CD4-positive, alpha-beta T cell treated with Interleukin-12 subunit alpha and Interleukin-12 subunit beta, for 1 hour (primary cell): ENCODE results near the gene CHRNA9.

ENCODE experiments used
- DNase-seq: peaks from one replicate; pipeline ENCODE4 v3.0.0-alpha.2; 2020

CHRNA9 gene

DNA sequence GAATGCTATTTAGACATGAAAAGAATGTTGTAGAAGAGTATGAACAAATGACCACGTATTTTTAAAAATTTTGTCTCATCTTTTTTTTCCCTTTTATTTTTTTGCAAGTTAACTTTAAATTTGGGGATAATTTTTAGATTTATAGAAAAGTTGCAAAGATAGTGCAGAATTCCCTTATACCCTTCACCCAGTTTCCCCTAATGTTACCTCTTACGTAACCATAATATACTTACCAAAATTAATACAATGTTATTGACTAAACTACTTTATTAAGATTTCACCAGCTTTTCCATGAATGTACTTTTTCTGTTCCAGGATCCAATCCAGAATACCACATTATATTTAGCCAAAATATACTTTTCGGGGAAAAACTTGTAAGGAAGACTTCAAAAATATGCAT is 12.3 kb downstream of the CHRNA9 start:
- no peak for DNase-seq

DNA sequence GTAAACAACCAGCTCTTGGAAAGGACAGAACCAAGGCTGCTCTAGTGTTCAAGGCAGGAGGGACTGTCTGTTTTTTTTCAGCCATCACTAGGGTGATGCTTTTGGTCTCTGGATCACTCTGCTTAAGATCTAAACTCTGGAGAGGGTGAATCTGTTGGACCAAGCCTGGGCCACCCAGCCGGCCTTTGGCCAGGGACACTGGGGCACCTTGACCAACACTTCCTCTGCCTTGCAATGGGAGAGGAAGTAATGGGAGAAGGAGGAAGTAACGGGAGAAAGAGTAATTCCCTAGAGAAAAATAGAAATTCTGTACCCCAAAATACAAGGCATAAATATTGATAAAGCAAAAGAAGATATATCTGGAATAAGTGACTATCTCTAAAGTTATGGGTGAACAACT is 12.9 kb downstream of the CHRNA9 start:
- DNase-seq = no peak

DNA sequence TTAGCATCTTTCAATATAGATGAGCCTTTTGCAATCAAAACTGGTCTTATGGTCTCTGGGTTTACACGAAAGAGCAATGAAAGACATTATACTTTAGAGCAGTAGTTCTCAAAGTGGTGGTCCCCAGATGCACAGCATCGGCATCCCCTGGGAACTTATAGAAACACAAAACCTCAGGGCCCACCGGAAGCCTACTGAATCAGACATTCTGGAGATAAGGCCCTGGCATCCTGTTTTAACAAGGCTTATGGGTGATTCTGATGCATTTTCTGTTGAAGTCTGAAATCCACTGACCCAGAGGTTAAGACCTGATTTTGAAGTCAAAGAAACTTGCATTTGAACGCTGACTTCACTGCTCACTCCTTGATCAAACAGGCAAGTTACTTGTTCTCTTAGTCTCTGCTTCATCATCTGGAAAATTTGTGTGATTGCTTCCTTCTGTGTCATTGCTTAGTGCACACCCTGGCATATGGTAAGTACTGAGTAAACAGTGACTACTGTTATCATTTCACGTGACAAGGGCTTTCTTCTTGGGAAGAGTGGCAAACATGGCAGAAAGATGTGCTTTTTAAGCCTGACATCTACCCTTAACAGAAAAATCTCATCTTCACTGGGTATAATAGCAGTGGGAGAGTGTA is 14.5 kb downstream of the CHRNA9 start:
- DNase-seq = no peak

DNA sequence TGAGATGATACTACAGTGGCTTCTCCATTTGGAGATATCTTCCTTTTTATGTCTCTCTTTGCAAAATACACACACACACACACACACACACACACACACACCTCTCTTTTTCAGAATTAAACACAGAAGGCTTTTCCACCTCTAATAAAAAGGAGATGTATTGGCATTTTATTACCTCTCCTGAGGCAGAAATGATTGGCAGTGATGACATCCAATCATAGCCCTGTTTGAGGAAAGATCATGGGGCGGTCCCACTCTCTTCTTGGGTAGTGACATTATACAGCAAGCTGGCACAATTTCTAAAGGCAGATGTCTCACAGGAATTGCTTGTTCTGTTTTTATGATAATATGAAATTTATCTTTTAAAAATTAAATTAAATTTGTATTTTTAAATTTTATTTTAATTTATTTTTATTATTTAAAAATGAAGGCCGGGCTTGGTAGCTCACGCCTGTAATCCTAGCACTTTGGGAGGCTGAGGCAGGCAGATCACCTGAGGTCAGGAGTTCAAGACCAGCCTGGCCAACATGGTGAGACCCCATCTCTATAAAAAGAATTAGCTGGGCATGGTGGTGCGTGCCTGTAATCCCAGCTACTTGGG is 15.6 kb downstream of the CHRNA9 start:
- DNase-seq = no peak

DNA sequence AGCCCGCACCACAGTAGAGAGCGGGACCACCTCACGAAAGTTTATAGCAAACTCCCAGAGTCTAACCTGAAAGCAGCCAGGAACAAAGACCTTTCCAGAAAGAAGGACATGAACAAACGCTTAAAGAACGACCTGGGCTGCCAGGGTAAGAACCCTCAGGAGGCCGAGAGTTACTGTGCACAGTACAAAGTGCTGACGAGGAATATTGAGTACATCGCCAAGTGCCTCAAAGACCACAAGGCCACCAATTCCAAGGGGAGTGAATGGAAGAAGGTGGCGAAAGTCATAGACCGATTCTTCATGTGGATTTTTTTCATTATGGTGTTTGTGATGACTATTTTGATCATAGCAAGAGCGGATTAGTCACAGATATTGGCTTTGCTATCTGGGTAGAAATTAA is 19.0 kb downstream of the CHRNA9 start:
- no peak for DNase-seq

DNA sequence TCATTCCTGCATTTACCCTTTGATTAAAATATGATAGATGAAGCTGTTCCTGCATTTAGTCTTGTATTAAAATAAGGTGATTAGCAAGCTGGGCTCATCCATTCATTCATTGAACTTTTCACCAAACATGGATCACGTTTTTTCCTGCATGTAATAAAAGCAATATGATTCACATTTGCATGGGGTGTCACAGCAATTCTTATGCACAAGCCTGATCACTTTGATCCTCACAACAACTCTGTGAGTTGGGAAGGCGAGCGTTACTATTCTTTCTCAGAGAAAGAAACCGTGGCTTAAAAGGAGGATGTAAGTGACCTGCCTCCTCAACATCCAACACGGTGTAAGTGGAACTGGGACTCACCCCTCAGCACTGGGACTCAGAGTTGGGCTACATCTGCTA is 20.0 kb downstream of the CHRNA9 start:
- no peak for DNase-seq

DNA sequence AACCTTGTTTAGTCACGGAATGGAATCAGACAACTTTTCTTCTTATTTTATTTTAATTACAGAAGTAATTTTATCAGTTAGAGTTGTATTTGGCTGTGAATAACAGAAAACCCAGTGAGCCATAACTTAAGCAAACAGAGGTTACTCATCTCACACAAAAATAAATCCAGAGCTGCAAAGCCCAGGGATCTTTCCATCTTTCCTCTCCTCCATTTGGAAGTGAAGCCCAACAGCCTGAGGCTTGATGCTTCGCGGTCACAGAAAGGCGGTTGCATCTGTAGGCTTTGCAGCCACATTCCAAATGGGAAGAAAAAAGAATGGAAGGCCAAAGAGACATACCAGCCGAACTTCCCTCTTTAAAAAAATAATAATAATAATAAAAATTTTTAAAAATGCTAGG is 22.6 kb downstream of the CHRNA9 start:
- no peak for DNase-seq

DNA sequence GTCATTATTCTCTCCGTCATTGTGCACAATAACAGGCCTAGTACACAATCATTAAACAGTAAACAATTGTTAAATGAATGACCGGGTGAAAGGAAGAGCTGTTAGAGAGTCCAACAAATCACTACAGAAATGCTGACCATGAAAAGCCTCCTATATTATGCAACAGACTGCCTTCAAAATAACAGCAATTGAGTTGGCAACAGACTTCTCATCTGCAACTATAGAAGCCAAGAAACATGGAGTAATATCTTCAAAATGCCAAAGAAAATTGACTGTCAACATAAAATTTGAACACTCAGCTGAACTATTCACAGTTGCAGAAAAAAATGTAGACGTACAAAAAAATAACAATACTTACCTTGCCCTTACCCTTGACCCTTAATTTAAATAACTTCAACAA is 26.2 kb downstream of the CHRNA9 start:
- no peak for DNase-seq

DNA sequence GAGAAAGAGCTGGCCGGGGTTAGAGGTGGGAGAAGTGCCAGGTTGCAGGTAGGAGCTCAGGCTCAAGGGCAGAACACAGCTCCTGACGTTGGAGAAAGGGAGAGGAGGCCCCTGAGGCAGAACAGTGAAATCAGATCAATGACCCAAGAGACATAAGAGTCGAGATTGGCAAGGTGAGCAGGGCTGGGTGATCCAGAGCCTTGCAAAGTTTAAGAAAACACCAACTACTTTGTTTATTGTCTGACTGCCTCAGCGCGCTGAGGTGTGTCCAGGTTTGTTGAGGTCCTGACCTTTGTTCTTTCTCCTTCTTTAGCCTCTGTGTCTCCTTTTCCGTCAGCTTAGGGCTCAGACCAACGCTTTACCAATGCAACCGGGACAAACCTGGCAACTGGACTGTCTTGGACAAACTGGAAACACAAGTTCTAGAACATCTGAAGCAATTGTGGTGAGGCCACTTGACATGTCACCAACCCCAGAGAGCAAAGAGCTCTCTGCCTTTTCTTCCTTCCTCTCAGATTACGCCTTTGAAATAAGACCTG is 28.3 kb downstream of the CHRNA9 start:
- DNase-seq = no peak

DNA sequence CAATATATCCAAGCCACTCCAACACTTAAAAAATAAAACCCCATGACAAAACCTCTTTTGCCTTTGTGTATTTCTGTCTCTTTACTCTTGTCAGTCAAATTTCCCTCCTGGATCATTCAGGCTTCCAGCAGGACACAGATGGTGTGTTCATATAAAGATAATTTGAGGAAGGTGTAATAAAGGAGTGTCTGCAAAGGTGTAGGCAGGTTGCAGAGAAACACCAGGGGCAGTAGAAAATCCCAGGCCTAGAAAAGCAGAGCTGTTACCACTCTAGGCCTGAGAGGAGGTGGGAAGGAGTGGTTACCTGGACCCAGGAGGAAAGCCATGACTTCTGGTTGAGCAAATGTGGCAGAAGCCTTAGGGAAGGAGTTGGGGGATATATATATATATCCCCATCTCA is 28.8 kb downstream of the CHRNA9 start:
- DNase-seq = no peak

DNA sequence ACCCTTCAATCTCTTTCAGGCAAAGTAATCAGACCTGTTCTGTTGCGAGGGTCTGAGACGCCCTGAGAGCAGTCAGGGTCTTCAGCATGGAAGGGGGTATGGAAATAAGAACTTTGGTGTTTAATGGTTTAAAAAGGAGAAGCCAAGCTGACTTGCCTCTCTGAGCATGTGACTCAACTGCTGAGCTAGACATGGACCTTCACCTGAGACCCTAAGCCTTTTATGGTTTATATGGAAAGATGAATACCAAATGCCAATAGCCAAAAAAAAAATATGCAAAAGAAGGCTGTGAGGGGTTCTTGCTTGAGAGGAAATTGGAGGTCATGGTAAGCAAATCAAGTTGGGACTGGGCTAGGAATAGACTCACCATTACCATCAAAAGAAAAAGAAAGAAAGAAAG is 30.6 kb downstream of the CHRNA9 start:
- DNase-seq = no peak

DNA sequence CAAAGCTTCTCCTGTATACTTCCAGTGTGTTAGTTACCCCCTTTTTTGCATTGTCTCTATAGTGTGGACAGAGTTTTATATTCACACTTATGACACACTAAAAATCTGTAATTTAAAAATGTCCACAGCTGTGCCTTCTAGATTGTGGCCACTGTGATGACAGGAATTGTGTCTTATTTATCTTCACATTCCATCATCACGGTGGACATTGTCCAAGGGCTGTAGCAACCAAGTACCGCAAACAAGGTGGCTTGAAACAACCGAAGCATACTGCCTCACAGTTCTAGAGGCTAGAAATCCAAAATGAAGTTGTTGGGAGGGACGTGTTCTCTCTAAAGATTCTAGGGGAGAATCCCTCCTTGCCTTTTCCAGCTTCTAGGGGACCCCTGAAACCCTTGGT is 32.3 kb downstream of the CHRNA9 start:
- DNase-seq = no peak

DNA sequence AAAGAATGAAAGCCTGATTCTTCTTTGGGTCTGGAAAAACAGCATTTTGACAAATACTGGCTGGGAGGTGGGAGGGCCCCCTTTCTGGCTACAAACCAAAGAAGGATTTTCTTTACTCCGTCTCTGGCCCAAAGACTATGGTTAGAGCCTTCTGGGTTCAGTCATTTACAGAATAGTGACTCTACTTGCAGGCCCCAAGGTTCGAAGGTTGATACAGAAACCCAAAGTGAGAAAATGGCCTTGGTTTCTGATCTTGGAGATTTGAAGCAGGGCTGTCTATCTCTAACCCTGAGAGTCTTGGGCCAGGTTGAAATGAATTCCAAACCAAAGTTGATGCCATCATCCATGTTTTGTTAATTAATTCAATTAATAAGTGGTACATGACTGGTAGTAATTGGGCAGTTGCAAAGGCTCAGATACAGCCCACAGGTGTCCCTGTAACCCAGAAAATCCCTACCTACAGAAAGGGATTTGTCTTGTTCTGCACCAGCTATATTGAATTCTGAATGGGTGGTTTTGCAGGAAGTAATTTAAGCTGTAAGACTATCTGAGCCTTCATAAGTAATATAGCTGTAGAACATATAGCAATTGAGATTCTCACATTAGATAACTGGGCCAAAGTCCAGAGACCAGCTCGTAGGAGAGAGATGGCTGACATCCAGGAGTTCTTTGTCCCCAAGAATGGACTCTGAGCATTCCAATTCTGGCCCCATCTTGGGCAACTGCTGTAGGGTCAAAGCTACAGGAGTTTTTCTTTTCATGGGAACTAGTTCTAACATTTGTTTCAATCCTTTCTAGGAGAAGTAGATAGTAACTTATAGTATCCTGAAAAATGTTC is 34.5 kb downstream of the CHRNA9 start:
- no peak for DNase-seq

DNA sequence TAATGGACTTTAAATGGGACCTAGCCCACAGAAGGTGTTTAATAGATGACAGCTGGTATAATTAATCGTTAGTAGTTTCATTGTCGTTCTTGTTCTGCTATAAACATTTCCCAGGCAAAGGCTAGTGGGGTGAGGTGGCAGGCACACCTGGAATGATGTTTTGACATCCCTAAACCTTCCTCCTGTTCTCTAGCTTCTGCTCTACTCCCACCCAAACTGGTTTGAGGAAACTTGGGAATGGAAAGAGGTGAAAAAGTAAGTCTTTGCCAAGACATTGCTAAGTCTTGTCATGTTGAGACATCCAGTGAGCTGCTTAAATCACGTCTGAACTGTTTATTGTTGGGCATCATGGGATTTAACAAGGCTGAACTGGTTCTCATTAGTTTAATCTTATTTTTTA is 37.5 kb downstream of the CHRNA9 start:
- no peak for DNase-seq

DNA sequence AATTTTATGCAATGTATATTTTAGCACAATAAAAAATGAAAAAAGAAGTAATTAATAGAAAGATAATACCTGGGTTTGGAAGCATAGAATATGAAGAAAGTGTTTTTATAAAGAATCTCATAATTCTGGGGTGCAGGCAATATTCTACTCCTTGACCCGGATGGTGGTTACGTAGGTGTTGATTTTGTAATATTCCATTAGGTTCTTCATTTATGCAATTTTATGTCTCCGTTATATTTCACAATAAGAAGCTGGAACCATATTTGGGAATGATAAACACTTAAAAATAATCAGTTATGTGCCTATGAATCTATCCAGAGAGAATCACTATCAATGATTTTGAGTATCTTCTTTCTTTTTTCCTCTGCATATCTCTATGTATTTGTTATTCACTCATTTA is 38.5 kb downstream of the CHRNA9 start:
- DNase-seq = no peak

DNA sequence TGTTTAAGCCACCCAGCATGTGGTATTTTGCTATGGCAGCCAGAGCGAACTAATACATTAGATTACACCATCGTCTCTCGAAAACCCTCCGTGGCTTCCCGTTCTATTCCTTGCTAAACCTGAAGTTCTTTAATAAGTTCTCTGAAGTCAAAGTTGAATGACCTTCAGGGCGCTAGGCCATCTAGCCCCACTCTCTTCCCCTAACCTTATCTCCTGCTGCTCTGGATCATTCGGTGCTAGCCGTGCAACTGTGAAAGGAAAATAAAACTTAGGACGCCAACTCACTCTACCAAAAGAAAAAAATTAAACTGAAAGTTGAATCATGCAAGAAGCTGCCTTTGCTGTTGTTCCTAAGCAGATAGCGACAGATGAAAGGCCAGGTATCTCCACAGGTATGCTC is 40.0 kb downstream of the CHRNA9 start:
- DNase-seq = no peak

DNA sequence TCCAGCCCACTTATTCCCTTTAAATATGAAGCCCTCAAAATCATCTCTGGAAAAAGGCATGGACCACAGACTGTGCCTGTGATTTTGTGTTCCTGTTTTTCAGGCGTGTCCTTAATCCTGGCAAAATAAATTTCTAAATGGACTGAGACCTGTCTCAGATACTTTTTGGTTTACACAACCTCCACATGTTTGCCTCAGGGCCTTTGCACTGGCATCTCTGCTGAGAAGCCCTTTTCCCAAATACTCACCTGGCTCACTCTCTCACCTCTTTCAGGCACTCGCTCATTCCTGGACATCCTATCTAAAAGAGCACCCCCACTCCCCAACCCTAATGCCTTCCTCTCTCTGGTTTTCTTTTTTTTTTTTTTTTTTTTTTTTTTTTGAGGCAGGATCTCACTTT is 40.5 kb downstream of the CHRNA9 start:
- DNase-seq = no peak

DNA sequence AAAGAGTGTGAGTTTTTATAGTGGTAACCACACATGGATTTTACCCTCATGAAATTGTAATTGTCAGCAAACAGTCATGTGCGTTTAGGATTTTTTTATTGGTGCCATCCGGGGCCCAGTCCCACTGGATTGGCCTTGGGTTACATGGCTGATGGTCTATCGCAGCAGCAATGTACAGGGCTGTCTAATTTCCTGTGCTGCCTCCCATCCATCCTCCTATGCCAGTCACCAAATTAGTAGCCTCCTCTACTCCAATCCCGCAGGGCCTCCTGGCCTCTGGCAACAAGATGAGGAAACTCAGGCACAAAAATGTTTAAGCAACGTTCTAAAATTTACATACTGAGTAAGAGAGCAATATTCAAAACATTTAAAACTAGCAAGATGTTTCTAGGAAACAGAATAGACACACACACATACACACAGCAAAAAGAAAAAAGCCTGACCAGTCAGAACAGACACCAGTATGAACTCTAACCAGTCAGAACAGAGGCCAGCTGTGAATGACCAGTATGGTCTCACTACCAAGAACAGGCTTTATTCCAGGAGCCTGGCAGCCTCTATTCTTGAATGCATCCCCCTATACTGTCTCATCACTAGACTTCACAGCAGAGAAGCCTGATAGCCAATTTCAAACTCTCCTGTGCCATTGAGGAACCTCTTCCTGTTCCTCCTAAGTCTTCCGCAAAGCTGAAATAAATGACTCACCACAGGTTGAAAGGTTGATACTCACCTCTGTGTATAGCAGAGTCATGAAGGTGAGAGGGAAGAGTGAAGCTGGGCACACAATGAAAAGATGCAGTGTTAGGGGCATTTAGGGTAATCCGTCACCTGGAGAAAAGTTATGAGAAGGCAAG is 42.6 kb downstream of the CHRNA9 start:
- no peak for DNase-seq

DNA sequence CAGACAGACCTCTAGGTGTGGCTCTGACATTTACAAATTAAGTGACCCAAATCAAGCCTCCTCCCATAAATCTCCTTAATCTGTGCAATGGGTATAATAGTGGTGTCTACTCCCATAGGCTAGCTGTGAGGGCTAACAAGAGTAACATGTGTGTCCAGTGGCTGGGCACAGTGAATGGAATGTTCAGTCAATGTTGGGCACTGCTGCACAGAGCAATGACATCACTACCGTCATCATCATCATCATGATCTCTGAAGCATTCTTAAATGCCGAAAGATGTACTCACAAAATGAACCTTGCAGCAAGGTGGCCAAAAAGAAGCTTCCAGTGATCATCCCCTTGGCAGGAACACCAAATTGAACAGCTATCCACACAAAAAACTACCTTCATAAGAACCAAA is 43.5 kb downstream of the CHRNA9 start:
- no peak for DNase-seq

DNA sequence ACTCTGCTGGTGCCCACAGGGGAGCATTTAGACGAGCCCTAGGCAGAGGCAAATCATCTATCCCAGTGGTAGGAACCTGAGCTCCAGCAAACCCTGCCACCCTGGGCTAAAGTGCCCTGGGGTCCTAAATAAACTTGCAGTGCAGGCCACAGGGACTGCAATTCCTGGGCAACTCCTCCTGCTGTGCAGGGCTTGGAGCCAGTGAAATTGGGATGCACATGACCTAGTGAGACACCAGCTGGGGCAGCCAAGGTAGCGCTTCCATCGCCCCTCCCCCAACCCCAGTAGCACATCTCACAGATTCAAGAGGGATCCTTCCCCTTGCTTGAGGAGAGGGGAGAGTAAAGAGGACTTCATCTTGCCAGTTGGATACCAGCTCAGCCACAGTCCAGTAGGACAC is 44.1 kb downstream of the CHRNA9 start:
- no peak for DNase-seq

DNA sequence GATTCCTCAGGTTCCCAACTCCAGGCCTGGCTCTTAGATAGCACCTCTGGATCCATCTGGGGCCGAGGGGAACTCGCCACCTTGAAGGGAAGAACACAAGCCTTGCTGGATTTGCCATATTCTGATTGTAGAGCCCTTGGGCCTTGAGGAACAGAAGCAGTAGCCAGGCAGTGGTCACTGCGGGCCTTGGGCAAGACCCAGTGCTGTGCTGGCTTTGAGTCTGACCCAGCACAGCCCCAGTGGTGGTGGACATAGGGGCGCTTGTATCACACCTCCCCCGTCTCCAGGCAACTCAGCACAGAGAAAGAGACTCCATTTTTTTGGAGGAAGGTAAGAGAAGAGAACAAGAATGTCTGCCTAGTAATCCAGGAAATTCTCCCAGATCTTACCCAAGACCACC is 45.5 kb downstream of the CHRNA9 start:
- DNase-seq = no peak

DNA sequence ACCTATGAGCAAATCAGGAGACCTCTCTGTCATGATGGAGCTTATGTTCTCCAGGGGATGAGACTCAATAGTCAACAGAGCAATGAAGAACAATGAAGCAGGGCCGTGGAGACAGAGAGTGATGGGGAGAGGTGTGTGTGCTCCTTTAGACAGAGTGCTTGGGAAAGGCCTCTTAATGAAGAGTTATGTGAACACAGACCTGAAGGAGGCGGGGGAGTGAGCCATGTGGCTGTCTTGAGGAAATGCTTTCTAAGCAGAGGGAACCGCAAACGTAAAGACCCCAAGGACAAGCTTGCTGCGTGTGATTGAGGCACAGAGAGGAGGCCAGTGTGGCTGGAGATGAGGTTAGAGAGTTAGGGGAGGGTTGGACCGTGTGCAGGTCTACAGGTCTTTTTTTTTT is 53.1 kb downstream of the CHRNA9 start:
- DNase-seq = no peak

DNA sequence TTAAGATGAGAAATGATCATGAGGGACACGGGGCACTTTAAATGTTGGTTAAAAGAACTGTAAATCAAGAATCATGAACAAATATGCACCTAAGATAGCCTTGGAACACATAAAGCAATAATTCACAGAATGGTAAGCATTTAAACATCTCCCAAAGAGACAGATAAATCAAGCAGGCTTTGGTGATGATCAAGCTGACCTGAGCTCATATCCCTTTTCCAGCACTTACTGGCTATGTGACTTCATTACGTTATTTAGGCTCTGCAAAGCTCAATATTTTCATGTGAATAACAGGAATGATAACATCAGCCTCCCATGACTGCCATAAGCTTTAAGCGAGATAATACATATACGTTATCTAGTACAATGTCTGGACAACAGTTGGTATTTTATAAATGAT is 54.9 kb downstream of the CHRNA9 start:
- DNase-seq = no peak
